Astrocyte of the spinal cord (primary cell): Measurements from ENCODE around the gene MT1HL1.

Experiments
- DNase-seq: peaks from one replicate; pipeline ENCODE4 v3.0.0; 2011; ENCODE audit warnings: low read depth, low spot score
- H3K4me3 ChIP-seq: 2 replicates; pipeline ENCODE4 v1.5.1; 2011; ENCODE audit warnings: low read depth, mild to moderate bottlenecking, low read length, moderate library complexity
- CTCF ChIP-seq: IDR thresholded peaks from 2 replicates; pipeline ENCODE4 v1.5.1; 2012; ENCODE audit warnings: low read depth, mild to moderate bottlenecking, low read length, inconsistent platforms
- in situ Hi-C: cut with HindIII; loops from 2 replicates; pipeline ENCODE4 v1.10.0; 2017; ENCODE audit warnings: low sequenced_read_pairs

Gene MT1HL1

DNA sequence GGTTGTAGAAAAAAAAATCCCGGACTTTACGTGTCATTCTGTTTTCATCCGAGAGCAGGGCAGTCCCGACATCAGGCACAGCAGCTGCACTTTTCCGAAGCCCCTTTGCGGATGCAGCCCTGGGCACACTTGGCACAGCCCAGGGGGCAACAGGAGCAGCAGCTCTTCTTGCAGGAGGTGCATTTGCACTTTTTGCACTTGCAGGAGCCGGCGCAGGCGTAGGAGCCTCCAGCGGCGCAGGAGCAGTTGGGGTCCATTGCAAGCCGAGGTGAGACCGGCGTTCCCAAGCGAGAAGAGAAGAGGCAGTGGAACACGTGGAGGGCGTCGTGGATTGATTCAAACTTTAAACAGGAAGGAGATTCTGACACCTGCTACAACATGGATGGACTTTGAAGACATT is at the start of gene MT1HL1:
Gene MT1HL1, minus strand, starts transcription at position 326 of the 400 bp plus-strand sequence. Its CDS starts 69 bp downstream, at position 257.
- no peak for TF ChIP-seq CTCF
- in situ Hi-C loops, result no loop called here
- no peak within 1 kb of the TSS for H3K4me3 ChIP-seq
- no peak for DNase-seq

DNA sequence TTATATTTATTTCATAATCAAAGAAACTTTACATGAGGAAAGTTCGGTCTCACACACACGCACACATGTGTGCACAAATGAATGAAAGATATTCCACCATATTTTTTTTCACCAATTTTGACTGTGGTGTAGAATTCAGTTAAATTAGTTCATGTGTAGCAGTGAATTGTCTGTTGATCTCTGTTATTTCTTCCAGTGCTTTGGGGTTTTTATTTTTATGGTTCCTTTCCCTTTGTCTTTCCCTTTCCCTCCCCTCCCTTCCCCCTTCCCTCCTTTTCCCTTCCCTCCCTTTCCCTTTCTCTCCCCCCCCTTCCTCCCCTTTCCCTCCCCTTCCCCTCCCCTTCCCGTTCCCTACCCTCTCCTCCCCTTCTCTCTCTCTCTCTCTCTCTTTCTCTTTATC is 46.7 kb upstream of the MT1HL1 start:
- in situ Hi-C loops, result no loop called here
- no peak for TF ChIP-seq CTCF
- no peak overlapping the region for H3K4me3 ChIP-seq
- no peak for DNase-seq

GRCh38 chr1:237050185-237050584 is 45.9 kb upstream of the MT1HL1 start:
- TF ChIP-seq CTCF, result no peak
- no peak for DNase-seq
- H3K4me3 ChIP-seq, result no peak overlapping the region
- in situ Hi-C loops, result no loop called here

DNA sequence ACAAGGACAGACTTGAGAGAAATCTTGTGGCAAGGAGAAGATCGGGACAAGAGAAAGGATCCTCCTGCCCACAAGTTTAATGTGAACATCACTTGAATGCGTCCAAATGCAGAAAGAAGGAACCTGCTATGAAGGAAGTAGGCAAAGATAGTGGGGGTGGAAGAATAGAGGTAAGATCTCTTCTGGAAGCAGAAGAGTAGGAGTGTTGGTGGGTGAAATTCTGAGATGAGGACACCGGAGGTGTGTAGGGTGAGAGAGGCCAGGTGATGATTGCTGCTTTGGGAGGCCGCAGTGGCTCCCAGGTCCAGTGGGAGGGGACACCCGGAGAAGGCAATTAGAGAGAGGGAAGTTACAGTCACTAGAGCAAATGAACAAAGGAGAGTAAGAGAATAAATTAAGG is 44.6 kb upstream of the MT1HL1 start:
- in situ Hi-C loops, result no loop called here
- TF ChIP-seq CTCF, result no peak
- no peak for DNase-seq
- H3K4me3 ChIP-seq, result no peak overlapping the region

GRCh38 chr1:237045278-237046016 is 41.2 kb upstream of the MT1HL1 start:
- TF ChIP-seq CTCF, result no peak
- DNase-seq, result no peak
- in situ Hi-C loops, result no loop called here

DNA sequence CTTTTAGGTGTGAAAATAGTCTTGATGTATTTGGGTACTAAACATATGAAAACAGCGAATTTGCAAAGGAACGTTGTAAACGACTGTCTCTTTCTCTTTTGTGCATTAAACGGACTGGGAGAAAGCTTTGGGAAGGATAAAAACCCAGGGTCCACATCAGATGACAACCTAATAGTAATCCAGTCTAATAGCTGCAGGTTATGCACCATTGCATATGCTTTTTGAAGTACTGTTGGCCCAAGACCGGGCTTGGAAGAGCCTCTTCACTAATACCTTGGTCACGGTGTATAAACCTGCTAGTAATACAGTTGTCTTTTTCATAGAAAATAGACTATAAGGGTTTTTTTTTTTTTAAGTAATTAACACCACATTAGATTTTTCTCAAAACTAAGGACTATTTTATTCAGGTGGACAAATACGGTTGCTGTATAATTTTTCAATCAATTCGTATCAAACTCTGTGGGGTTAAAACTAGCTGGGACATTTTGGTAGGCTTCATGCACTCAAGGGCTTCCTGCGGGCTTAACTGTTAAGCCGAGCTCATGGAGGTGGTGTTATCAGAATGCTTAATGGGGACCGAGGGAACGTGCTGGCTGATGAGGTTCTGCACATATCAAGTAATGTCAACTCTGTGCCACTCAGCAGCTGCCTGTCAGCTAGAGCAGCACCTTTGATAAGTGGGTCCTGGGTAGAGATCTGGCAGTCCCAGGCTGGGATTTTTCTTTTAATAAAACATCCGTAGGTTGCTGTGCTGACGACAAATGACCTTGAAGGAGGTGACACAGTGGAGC is 39.8 kb upstream of the MT1HL1 start:
- in situ Hi-C loops, result no loop called here
- DNase-seq, result no peak
- TF ChIP-seq CTCF, result no peak
- H3K4me3 ChIP-seq, result no peak overlapping the region

More at GRCh38 chr1:237045278-237046016, 41.2 kb upstream of the MT1HL1 start:
- H3K4me3 ChIP-seq, result no peak overlapping the region
